ENCODE results near the gene GCSAM. TPM values are rescaled to one million over a fixed set of nuclear protein-coding genes. Genes with fewer than 3 reads are reported as not detected.
A peak's percentile ranks its signal among the peaks of the same experiment; 100 is the strongest.

Gene GCSAM
- total and polyA plus RNA-seq, 4 donors = 0.08 to 0.75 (median 0.27) TPM; not detected in 1

GRCh38 chr3:112086875-112087524 is 46.0 kb downstream of the GCSAM start:
- Histone ChIP-seq H3K9me3 (ENCODE audit: control insufficient read depth in 4 of 4, low read length in 3 of 4) (no peaks in the 10 kb centered on the region), H3K27me3 (ENCODE audit: control insufficient read depth in 4 of 4, insufficient read depth in 4 of 4, low read length in 3 of 4) (peaks cover 0 to 4% (median 0%) of the 10 kb centered on the region in 4 donors), H3K36me3 (ENCODE audit: control insufficient read depth in 4 of 4, insufficient read depth in 3 of 4, low read depth in 1 of 4, low read length in 3 of 4) (no peaks in the 10 kb centered on the region), H3K4me1 (ENCODE audit: control insufficient read depth in 4 of 4, insufficient read depth in 4 of 4, low read length in 3 of 4) (peaks cover 0 to 13% (median 6%) of the 10 kb centered on the region in 4 donors), H3K9ac (ENCODE audit: low read depth in 1 of 2, low read length in 2 of 2) (no peak overlapping the region), H3K4me3 (ENCODE audit: low read depth in 1 of 3, low read length in 3 of 3) (peak overlapping the region in 1 of 3 donors; percentile 48), H3K27ac (ENCODE audit: low read depth in 1 of 2, low read length in 2 of 2) (no peak overlapping the region)
- no peak for DNase-seq (ENCODE audit: low spot score)
- 54% methylated on average over 14 of the region's 14 CpGs for WGBS
- TF ChIP-seq NR2F2 (IDR thresholded peaks at IDR 0.05) = no peak
- no peak for TF ChIP-seq CTCF (IDR thresholded peaks at IDR 0.05; ENCODE audit: low read depth, low read length, missing input control)
- TF ChIP-seq YY1 (IDR thresholded peaks at IDR 0.05) = no peak
- TF ChIP-seq SP1 (IDR thresholded peaks at IDR 0.05) = no peak
- no peak for TF ChIP-seq EGR1 (IDR thresholded peaks at IDR 0.05; ENCODE audit: low read depth in 2 of 2)
- TF ChIP-seq JUND (IDR thresholded peaks at IDR 0.05) = no peak
- TF ChIP-seq RAD21 (IDR thresholded peaks at IDR 0.05) = no peak
- TF ChIP-seq FOXA1 (IDR thresholded peaks at IDR 0.05) = no peak
- TF ChIP-seq RXRA (IDR thresholded peaks at IDR 0.05) = no peak
- TF ChIP-seq ZBTB33 (IDR thresholded peaks at IDR 0.05) = no peak
- no peak for TF ChIP-seq MAX (IDR thresholded peaks at IDR 0.05)
- TF ChIP-seq REST (IDR thresholded peaks at IDR 0.05) = no peak
- TF ChIP-seq HNF4G (IDR thresholded peaks at IDR 0.05) = no peak

- H3K36me3 ChIP-seq (ENCODE audit: control insufficient read depth in 4 of 4, insufficient read depth in 3 of 4, low read depth in 1 of 4, low read length in 3 of 4) = no peaks in the 10 kb centered on the region
- TF ChIP-seq MAX (IDR thresholded peaks at IDR 0.05) (peak; percentile 84), FOXA1 (IDR thresholded peaks at IDR 0.05) (no peak), JUND (IDR thresholded peaks at IDR 0.05) (no peak), YY1 (IDR thresholded peaks at IDR 0.05) (peak; percentile 38), HNF4A (conservative IDR thresholded peaks at IDR 0.05) (peak in 1 of 2 donors; percentile 7), TAF1 (conservative IDR thresholded peaks at IDR 0.05) (no peak), CTCF (IDR thresholded peaks at IDR 0.05; ENCODE audit: low read depth, low read length, missing input control) (no peak), FOXA2 (IDR thresholded peaks at IDR 0.05) (no peak), GABPA (IDR thresholded peaks at IDR 0.05 in 1 of 2, conservative IDR thresholded peaks at IDR 0.05 in 1 of 2) (no peak)
- peak within 1 kb of the TSS; percentile 28 to 48 (median 48) for H3K4me3 ChIP-seq (ENCODE audit: low read depth in 1 of 3, low read length in 3 of 3)
- peak; percentile 74 for DNase-seq (ENCODE audit: low spot score)
- no peaks in the 10 kb centered on the region for H3K9me3 ChIP-seq (ENCODE audit: control insufficient read depth in 4 of 4, low read length in 3 of 4)
- 3% methylated on average over 67 of the region's 67 CpGs for WGBS
- no peak within 1 kb of the TSS for H3K27ac ChIP-seq (ENCODE audit: low read depth in 1 of 2, low read length in 2 of 2)
- peaks cover 0 to 13% (median 6%) of the 10 kb centered on the region in 4 donors for H3K4me1 ChIP-seq (ENCODE audit: control insufficient read depth in 4 of 4, insufficient read depth in 4 of 4, low read length in 3 of 4)
- peaks cover 0 to 4% (median 0%) of the 10 kb centered on the region in 4 donors for H3K27me3 ChIP-seq (ENCODE audit: control insufficient read depth in 4 of 4, insufficient read depth in 4 of 4, low read length in 3 of 4)
- H3K9ac ChIP-seq (ENCODE audit: low read depth in 1 of 2, low read length in 2 of 2) = no peak within 1 kb of the TSS
Observed at GRCh38 chr3:112086076-112086854, 46.8 kb downstream of the GCSAM start, which contains the start of gene C3orf52. C3orf52 (plus strand) TSS chr3:112086389; CDS start chr3:112086408, 19 bp downstream.

All from liver (tissue), 9 donors.